LoVo (cell line): Measurements from ENCODE around the gene POTEG.
"Not testable (repeated sequence)": the region's sequence is repeated elsewhere in the genome, so short reads cannot be mapped to it uniquely, and the experiment has no call there.

Experiments
- DNase-seq: peaks from one replicate; pipeline ENCODE4 v3.0.0-alpha.2; 2016; ENCODE audit warnings: low spot score

POTEG gene

DNA sequence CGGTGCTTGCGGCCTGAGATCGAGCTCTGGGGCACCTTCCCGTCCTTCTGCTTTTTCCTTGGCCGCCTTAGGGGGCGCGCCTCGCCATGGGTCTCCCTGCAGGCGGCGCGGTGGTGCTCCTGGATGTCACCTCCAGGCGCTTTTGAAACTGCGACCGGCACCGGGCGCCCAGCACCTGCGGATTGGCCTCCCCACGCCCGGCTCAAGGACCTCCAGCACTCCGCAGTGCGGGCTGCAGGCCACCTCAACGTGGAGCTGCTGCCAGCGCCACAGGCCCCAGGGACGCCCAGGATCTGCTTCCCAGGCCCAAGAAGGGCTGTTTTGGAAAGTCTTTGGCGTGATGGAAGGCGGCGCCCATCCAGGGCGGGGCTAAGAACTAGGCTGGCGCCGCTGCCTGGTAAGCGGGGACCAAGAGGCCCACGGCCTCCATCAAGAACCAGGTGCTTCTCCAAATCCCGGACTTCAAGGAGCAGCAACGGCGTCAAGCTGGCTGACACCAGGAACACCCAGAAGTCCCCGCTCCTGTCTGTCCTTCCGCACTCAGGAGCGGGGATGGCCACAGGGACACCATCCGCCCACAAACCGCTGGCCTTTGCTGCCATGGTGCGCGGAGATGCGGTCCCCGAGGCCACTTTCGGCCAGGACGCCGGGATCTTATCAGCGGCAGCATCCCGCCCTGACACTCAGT is 61.2 kb downstream of the POTEG start:
- not testable (repeated sequence) for DNase-seq

- not testable (repeated sequence) for DNase-seq
Measured at GRCh38 chr14:19371767-19372166, 62.4 kb downstream of the POTEG start.

DNA sequence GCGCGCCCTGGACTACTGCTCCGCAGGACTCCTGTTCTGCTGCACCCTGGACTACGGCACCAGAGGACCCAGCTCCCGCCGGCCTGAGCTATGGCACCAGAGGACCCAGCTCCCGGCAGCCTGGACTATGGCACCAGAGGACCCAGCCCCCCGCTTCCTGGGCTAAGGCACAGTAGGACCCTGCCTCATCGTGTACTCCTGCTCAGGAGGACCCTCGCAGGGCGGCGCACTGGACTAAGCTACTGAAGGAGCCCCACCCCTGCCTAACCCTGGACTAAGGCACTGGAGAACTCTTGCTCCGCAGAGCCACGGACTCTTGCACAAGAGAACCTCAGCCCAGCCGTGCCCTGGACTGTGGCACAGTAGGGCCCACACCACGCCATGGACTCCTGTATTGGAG is 71.3 kb downstream of the POTEG start:
- DNase-seq: not testable (repeated sequence)

DNA sequence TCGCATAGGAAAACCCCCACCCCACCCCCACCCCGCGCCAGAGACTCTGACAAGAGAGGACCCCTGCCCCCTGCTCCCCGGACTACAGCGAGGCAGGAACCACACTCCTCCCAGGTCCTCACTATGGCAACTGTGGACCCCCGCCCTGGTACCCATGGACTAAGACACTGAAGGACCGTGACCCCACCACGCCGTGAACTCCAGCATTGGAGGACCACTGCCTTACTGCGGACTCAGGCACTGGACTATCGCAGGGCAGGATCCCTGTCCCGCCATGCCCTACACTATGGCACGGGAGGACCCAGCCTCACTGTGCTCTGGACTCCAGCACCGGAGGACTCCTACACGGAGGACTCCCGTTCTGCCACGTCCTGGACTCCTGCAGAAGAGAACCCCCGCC is 71.8 kb downstream of the POTEG start:
- DNase-seq: not testable (repeated sequence)

DNA sequence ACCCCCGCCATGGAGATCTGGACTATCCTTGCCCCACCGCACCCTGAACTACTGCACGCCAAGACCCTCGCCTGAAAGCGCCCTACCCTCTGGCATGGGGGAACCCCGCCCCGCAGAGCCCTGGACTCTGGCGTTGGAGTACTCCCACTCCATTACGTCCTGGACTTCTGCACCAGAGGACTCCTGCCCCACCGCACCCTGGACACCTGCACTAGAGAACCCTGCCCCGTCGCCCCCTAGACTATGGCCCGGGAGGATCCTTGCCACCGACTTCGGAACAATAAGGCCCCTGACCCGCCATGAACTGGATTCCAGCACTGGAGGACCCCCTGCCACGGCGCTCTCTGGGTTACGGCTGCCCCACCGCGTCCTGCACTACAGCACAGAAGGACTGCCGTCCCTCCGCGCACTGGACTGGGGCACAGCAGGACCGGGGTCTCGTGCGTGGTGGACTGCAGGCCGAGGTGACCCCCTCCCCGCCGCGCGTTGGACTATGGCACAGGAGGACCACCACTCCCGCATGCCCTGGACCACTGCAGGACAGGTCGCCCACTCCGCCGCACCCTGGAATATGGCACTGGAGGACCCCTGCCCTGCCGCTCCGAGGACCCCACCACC is 72.4 kb downstream of the POTEG start:
- not testable (repeated sequence) for DNase-seq

DNA sequence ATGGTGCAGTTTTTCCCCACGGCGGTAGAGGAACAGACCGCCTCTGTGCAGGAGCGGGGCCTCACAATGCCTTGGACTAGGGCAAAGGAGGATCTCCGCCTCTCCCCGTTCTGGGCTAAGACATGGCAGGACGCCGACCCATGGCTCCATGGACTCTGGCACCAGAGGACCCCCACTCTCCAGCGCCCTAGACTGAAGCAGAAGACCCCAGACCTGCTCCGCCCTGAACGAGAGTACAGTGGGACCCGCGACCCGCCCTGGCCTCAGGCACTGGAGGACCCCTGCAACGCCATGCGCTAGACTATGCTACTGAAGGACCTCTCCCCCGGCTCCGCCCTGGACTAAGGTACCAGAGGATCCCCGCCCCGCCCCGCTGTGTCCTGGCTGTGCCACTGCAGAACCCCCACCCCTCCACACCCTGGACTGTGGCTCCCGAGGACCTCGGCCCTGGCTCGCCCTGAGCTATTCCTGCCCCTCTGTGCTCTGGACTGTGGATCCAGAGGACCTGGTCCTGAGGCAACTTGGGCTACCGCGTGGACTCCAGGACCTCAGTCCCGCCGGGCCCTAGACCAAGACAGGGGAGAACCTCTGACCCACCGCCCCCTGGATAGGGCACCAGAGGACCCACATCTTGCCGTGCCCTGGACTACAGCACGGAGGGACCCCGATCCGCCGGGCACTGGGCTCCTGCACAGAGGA is 73.1 kb downstream of the POTEG start:
- DNase-seq: not testable (repeated sequence)
